SK-N-SH treated with all-trans-retinoic acid at 6 μM for 48 hours (cell line): ENCODE results near the gene FHOD3.

ENCODE experiments used
- ATAC-seq: fragments of 200-7000 bp; cut with Tn5 transposase; 3 replicates; pipeline ENCODE4 v1.9.1; 2020; ENCODE audit warnings: mild to moderate bottlenecking, moderate library complexity
- ARNTL ChIP-seq: fragments of 450-650 bp; formaldehyde crosslinking; IDR thresholded peaks from 2 replicates; pipeline ENCODE4 v1.5.0; 2020; ENCODE audit warnings: low read depth, mild to moderate bottlenecking, moderate library complexity, borderline replicate concordance
- BACH2 ChIP-seq: fragments of 250-450 bp; sonication (Bioruptor Pico); IDR thresholded peaks from 2 replicates; pipeline ENCODE4 v1.9.0; 2021; ENCODE audit warnings: mild to moderate bottlenecking, borderline replicate concordance
- CREB5 ChIP-seq: fragments of 250-450 bp; sonication (Bioruptor Pico); IDR thresholded peaks from 2 replicates; pipeline ENCODE4 v1.5.1; 2020; ENCODE audit warnings: low read depth, mild to moderate bottlenecking, moderate library complexity
- CSDC2 ChIP-seq: fragments of 250-450 bp; sonication (Bioruptor Pico); IDR thresholded peaks from 2 replicates; pipeline ENCODE4 v1.5.0; 2020; ENCODE audit warnings: mild to moderate bottlenecking, moderate library complexity
- CSRNP3 ChIP-seq: fragments of 250-450 bp; sonication (Bioruptor Pico); IDR thresholded peaks from 2 replicates; pipeline ENCODE4 v1.5.1; 2021; ENCODE audit warnings: mild to moderate bottlenecking, moderate library complexity
- ESRRG ChIP-seq: fragments of 250-450 bp; sonication (Bioruptor Pico); IDR thresholded peaks from 2 replicates; pipeline ENCODE4 v1.6.1; 2021; ENCODE audit warnings: mild to moderate bottlenecking
- GLIS3 ChIP-seq: fragments of 250-450 bp; sonication (Bioruptor Pico); IDR thresholded peaks from 2 replicates; pipeline ENCODE4 v1.5.0; 2020; ENCODE audit warnings: mild to moderate bottlenecking, moderate library complexity
- ISL1 ChIP-seq: fragments of 250-450 bp; sonication (Bioruptor Pico); IDR thresholded peaks from 2 replicates; pipeline ENCODE4 v2.1.2; 2022; ENCODE audit warnings: mild to moderate bottlenecking, moderate library complexity
- OSR1 ChIP-seq: fragments of 250-450 bp; sonication (Bioruptor Pico); IDR thresholded peaks from 2 replicates; pipeline ENCODE4 v1.8.0; 2022; ENCODE audit warnings: moderate library complexity, mild to moderate bottlenecking, inconsistent platforms
- PATZ1 ChIP-seq: fragments of 250-450 bp; sonication (Bioruptor Pico); IDR thresholded peaks from 2 replicates; pipeline ENCODE4 v1.8.0; 2020; ENCODE audit warnings: mild to moderate bottlenecking, moderate library complexity, borderline replicate concordance
- POU6F1 ChIP-seq: fragments of 250-450 bp; sonication (Bioruptor Pico); IDR thresholded peaks from 2 replicates; pipeline ENCODE4 v1.8.0; 2021; ENCODE audit warnings: low read depth, mild to moderate bottlenecking, moderate library complexity, borderline replicate concordance
- PPARA ChIP-seq: fragments of 250-450 bp; sonication (Bioruptor Pico); IDR thresholded peaks from 2 replicates; pipeline ENCODE4 v1.5.0; 2020; ENCODE audit warnings: mild to moderate bottlenecking, borderline replicate concordance
- RARB ChIP-seq: fragments of 250-450 bp; sonication (Bioruptor Pico); IDR thresholded peaks from 2 replicates; pipeline ENCODE4 v1.8.0; 2021; ENCODE audit warnings: mild to moderate bottlenecking, moderate library complexity
- SNAI2 ChIP-seq: fragments of 250-450 bp; sonication (Bioruptor Pico); IDR thresholded peaks from 2 replicates; pipeline ENCODE4 v1.5.0; 2020; ENCODE audit warnings: mild to moderate bottlenecking, moderate library complexity
- TCF4 ChIP-seq: fragments of 250-450 bp; sonication (Bioruptor Pico); IDR thresholded peaks from 2 replicates; pipeline ENCODE4 v1.8.0; 2021; ENCODE audit warnings: mild to moderate bottlenecking, moderate library complexity, borderline replicate concordance
- TOX ChIP-seq: fragments of 250-450 bp; sonication (Bioruptor Pico); IDR thresholded peaks from 2 replicates; pipeline ENCODE4 v1.8.0; 2021; ENCODE audit warnings: mild to moderate bottlenecking, moderate library complexity, borderline replicate concordance
- TSHZ2 ChIP-seq: fragments of 250-450 bp; sonication (Bioruptor Pico); IDR thresholded peaks from 2 replicates; pipeline ENCODE4 v1.5.0; 2020; ENCODE audit warnings: mild to moderate bottlenecking, moderate library complexity
- ZC3H10 ChIP-seq: fragments of 250-450 bp; sonication (Bioruptor Pico); IDR thresholded peaks from 2 replicates; pipeline ENCODE4 v1.5.1; 2021; ENCODE audit warnings: mild to moderate bottlenecking, moderate library complexity
- ZFP3 ChIP-seq: fragments of 250-450 bp; sonication (Bioruptor Pico); IDR thresholded peaks from 2 replicates; pipeline ENCODE4 v1.5.0; 2020; ENCODE audit warnings: mild to moderate bottlenecking, moderate library complexity
- ZNF565 ChIP-seq: fragments of 450-650 bp; formaldehyde crosslinking; conservative IDR thresholded peaks from 2 replicates; pipeline ENCODE4 v1.5.0; 2020; ENCODE audit warnings: low read depth, mild to moderate bottlenecking, moderate library complexity
- ZNF8 ChIP-seq: fragments of 450-650 bp; formaldehyde crosslinking; IDR thresholded peaks from 2 replicates; pipeline ENCODE4 v1.5.0; 2020; ENCODE audit warnings: mild to moderate bottlenecking, moderate library complexity

The FHOD3 gene

GRCh38 chr18:36255072-36255698 lies 42.3 kb upstream of the FHOD3 start:
- no peak for ATAC-seq

GRCh38 chr18:36256094-36256493 lies 41.4 kb upstream of the FHOD3 start:
- ATAC-seq, result no peak
- TF ChIP-seq TOX (CRISPR knock-in tag) (no peak), CSRNP3 (no peak), RARB (CRISPR knock-in tag) (no peak), PATZ1 (CRISPR knock-in tag) (no peak), POU6F1 (CRISPR knock-in tag) (no peak), ZNF8 (CRISPR knock-in tag) (no peak), ZFP3 (CRISPR knock-in tag) (no peak), TCF4 (CRISPR knock-in tag) (no peak), BACH2 (no peak), GLIS3 (CRISPR knock-in tag) (no peak), SNAI2 (CRISPR knock-in tag) (no peak), ARNTL (no peak), OSR1 (no peak)

More at GRCh38 chr18:36255072-36255698, 42.3 kb upstream of the FHOD3 start:
- TF ChIP-seq OSR1 (no peak), CSDC2 (CRISPR knock-in tag) (no peak), CSRNP3 (no peak), BACH2 (no peak), CREB5 (no peak), PPARA (no peak)

GRCh38 chr18:36262971-36263370 lies 34.5 kb upstream of the FHOD3 start:
- TF ChIP-seq GLIS3 (CRISPR knock-in tag) (no peak), ZNF565 (CRISPR knock-in tag) (no peak), ARNTL (no peak), POU6F1 (CRISPR knock-in tag) (no peak), TOX (CRISPR knock-in tag) (no peak), ESRRG (CRISPR knock-in tag) (no peak), CSDC2 (CRISPR knock-in tag) (no peak), SNAI2 (CRISPR knock-in tag) (no peak), ZC3H10 (CRISPR knock-in tag) (no peak)
- TF ChIP-seq, all 23 proteins: peak for 0
- ATAC-seq, result no peak

- no peak for ATAC-seq
- TF ChIP-seq ISL1 (CRISPR knock-in tag) (no peak), ZFP3 (CRISPR knock-in tag) (no peak), ARNTL (no peak), TSHZ2 (CRISPR knock-in tag) (no peak), PATZ1 (CRISPR knock-in tag) (no peak)
These were observed 33.2 kb upstream of the FHOD3 start for GRCh38 chr18:36264283-36264682.
